ENCODE data around the gene ATP6V1D. TPM values are rescaled to one million over a fixed set of nuclear protein-coding genes. Genes with fewer than 3 reads are reported as not detected.

ATP6V1D gene
- total and polyA plus RNA-seq, 2 of the 8 experiments (the other 6 are each of a cell fraction or from before 2014, with no cell fraction given): 45.1 to 76.3 TPM

DNA sequence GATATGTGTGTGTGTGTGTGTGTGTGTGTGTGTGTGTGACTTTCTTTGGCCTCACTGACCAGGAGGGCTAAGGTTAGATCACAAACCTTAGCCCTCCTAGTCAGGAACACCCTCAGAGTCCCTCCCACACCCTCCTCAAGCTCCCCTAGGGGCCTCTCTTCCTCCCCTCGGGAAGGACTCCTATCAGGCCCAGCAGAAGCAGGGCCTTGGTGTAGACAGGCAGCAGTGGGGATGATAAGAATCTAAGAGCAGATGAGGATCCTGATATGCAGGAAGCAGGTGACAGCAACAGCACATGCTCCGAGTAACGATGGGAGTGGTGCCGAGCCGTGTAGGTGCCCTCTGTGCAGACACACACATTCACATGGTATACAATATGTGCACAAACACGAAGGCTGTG lies 31.7 kb upstream of the ATP6V1D start (continued):
- TF ChIP-seq, protein P1, sequence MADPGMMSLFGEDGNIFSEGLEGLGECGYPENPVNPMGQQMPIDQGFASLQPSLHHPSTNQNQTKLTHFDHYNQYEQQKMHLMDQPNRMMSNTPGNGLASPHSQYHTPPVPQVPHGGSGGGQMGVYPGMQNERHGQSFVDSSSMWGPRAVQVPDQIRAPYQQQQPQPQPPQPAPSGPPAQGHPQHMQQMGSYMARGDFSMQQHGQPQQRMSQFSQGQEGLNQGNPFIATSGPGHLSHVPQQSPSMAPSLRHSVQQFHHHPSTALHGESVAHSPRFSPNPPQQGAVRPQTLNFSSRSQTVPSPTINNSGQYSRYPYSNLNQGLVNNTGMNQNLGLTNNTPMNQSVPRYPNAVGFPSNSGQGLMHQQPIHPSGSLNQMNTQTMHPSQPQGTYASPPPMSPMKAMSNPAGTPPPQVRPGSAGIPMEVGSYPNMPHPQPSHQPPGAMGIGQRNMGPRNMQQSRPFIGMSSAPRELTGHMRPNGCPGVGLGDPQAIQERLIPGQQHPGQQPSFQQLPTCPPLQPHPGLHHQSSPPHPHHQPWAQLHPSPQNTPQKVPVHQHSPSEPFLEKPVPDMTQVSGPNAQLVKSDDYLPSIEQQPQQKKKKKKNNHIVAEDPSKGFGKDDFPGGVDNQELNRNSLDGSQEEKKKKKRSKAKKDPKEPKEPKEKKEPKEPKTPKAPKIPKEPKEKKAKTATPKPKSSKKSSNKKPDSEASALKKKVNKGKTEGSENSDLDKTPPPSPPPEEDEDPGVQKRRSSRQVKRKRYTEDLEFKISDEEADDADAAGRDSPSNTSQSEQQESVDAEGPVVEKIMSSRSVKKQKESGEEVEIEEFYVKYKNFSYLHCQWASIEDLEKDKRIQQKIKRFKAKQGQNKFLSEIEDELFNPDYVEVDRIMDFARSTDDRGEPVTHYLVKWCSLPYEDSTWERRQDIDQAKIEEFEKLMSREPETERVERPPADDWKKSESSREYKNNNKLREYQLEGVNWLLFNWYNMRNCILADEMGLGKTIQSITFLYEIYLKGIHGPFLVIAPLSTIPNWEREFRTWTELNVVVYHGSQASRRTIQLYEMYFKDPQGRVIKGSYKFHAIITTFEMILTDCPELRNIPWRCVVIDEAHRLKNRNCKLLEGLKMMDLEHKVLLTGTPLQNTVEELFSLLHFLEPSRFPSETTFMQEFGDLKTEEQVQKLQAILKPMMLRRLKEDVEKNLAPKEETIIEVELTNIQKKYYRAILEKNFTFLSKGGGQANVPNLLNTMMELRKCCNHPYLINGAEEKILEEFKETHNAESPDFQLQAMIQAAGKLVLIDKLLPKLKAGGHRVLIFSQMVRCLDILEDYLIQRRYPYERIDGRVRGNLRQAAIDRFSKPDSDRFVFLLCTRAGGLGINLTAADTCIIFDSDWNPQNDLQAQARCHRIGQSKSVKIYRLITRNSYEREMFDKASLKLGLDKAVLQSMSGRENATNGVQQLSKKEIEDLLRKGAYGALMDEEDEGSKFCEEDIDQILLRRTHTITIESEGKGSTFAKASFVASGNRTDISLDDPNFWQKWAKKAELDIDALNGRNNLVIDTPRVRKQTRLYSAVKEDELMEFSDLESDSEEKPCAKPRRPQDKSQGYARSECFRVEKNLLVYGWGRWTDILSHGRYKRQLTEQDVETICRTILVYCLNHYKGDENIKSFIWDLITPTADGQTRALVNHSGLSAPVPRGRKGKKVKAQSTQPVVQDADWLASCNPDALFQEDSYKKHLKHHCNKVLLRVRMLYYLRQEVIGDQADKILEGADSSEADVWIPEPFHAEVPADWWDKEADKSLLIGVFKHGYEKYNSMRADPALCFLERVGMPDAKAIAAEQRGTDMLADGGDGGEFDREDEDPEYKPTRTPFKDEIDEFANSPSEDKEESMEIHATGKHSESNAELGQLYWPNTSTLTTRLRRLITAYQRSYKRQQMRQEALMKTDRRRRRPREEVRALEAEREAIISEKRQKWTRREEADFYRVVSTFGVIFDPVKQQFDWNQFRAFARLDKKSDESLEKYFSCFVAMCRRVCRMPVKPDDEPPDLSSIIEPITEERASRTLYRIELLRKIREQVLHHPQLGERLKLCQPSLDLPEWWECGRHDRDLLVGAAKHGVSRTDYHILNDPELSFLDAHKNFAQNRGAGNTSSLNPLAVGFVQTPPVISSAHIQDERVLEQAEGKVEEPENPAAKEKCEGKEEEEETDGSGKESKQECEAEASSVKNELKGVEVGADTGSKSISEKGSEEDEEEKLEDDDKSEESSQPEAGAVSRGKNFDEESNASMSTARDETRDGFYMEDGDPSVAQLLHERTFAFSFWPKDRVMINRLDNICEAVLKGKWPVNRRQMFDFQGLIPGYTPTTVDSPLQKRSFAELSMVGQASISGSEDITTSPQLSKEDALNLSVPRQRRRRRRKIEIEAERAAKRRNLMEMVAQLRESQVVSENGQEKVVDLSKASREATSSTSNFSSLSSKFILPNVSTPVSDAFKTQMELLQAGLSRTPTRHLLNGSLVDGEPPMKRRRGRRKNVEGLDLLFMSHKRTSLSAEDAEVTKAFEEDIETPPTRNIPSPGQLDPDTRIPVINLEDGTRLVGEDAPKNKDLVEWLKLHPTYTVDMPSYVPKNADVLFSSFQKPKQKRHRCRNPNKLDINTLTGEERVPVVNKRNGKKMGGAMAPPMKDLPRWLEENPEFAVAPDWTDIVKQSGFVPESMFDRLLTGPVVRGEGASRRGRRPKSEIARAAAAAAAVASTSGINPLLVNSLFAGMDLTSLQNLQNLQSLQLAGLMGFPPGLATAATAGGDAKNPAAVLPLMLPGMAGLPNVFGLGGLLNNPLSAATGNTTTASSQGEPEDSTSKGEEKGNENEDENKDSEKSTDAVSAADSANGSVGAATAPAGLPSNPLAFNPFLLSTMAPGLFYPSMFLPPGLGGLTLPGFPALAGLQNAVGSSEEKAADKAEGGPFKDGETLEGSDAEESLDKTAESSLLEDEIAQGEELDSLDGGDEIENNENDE (IDR thresholded peaks at IDR 0.05; ENCODE audit: insufficient replicate concordance, low read length): no peak
- no peak for TF ChIP-seq KDM4A (IDR thresholded peaks at IDR 0.05; ENCODE audit: low read depth, low read length, severe bottlenecking)

All from H1 (cell line).